Large intestine (tissue), 3 donors: Measurements from ENCODE around the gene TM7SF2. TPM values are rescaled to one million over a fixed set of nuclear protein-coding genes. Genes with fewer than 3 reads are reported as not detected.

Experiments
- DNase-seq, 2 donors: peaks; one replicate each; pipeline versions ENCODE4 v3.0.0 to v3.0.0-alpha.2; 2013
- H3K27ac ChIP-seq: one replicate; pipeline ENCODE4 v1.5.1; 2013; ENCODE audit warnings: low read length
- H3K27me3 ChIP-seq: 2 replicates; pipeline ENCODE4 v1.6.1; 2013; ENCODE audit warnings: low read length; ENCODE audit not compliant: control insufficient read depth, insufficient read depth
- H3K36me3 ChIP-seq: 2 replicates; pipeline ENCODE4 v1.6.1; 2013; ENCODE audit warnings: low read length; ENCODE audit not compliant: control insufficient read depth, insufficient read depth
- H3K4me1 ChIP-seq: one replicate; pipeline ENCODE4 v1.6.1; 2013; ENCODE audit warnings: low read length; ENCODE audit not compliant: control insufficient read depth, insufficient read depth
- H3K4me3 ChIP-seq: one replicate; pipeline ENCODE4 v1.5.1; 2013; ENCODE audit warnings: low read length
- H3K9me3 ChIP-seq: one replicate; pipeline ENCODE4 v1.6.1; 2013; ENCODE audit warnings: mild to moderate bottlenecking, low read depth, low read length, moderate library complexity; ENCODE audit not compliant: control insufficient read depth
- WGBS: methylation state at CpG from one replicate; pipeline ENCODE4 v1.1.5; 2013; ENCODE audit warnings: low lambda C conversion rate; ENCODE audit not compliant: insufficient coverage; 5-methylcytosine and 5-hydroxymethylcytosine counted together
- polyA plus RNA-seq: library from polyadenylated mRNA; unstranded; fragments of 120-200 nt; gene quantifications from one replicate; pipeline ENCODE4 v1.2.1, GENCODE V29; 2013

The TM7SF2 gene
- polyA plus RNA-seq, 1 donor: 56.4 TPM

- no peak for DNase-seq
- WGBS: no CpG with 5 or more reads among the region's 3 CpGs
- peaks cover 22% of the 10 kb centered on the region for H3K4me1 ChIP-seq
- peaks cover 66% of the 10 kb centered on the region for H3K36me3 ChIP-seq
- no peak overlapping the region for H3K4me3 ChIP-seq
- no peak overlapping the region for H3K27ac ChIP-seq
- H3K27me3 ChIP-seq: no peaks in the 10 kb centered on the region
- H3K9me3 ChIP-seq: no peaks in the 10 kb centered on the region
Measured at GRCh38 chr11:65131417-65131776, 19.7 kb downstream of the TM7SF2 start.

GRCh38 chr11:65131895-65132237 lies 20.2 kb downstream of the TM7SF2 start:
- Histone ChIP-seq H3K4me1 (peaks cover 22% of the 10 kb centered on the region), H3K36me3 (peaks cover 61% of the 10 kb centered on the region), H3K27me3 (no peaks in the 10 kb centered on the region), H3K9me3 (no peaks in the 10 kb centered on the region), H3K27ac (no peak overlapping the region), H3K4me3 (no peak overlapping the region)
- WGBS: no CpG with 5 or more reads among the region's 6 CpGs
- no peak for DNase-seq

GRCh38 chr11:65132238-65132987 lies 20.7 kb downstream of the TM7SF2 start:
- Histone ChIP-seq H3K4me3 (no peak overlapping the region), H3K9me3 (no peaks in the 10 kb centered on the region), H3K27me3 (no peaks in the 10 kb centered on the region), H3K27ac (no peak overlapping the region), H3K36me3 (peaks cover 55% of the 10 kb centered on the region), H3K4me1 (peaks cover 22% of the 10 kb centered on the region)
- no peak for DNase-seq
- no CpG with 5 or more reads among the region's 10 CpGs for WGBS

GRCh38 chr11:65132988-65133700 lies 21.5 kb downstream of the TM7SF2 start:
- Histone ChIP-seq H3K4me3 (peak overlapping the region; percentile 99), H3K27ac (peak overlapping the region; percentile 96), H3K9me3 (no peaks in the 10 kb centered on the region), H3K4me1 (peaks cover 22% of the 10 kb centered on the region), H3K36me3 (peaks cover 48% of the 10 kb centered on the region), H3K27me3 (no peaks in the 10 kb centered on the region)
- WGBS: 94% methylated on average over 3 of the region's 18 CpGs
- peak; percentile 54 to 76 for DNase-seq

GRCh38 chr11:65133724-65134123 lies 22.1 kb downstream of the TM7SF2 start:
- H3K36me3 ChIP-seq: peaks cover 43% of the 10 kb centered on the region
- no peaks in the 10 kb centered on the region for H3K27me3 ChIP-seq
- H3K9me3 ChIP-seq: no peaks in the 10 kb centered on the region
- no peak for DNase-seq
- H3K4me1 ChIP-seq: peaks cover 22% of the 10 kb centered on the region
- WGBS: no CpG with 5 or more reads among the region's 20 CpGs
- H3K4me3 ChIP-seq: peak overlapping the region; percentile 99
- H3K27ac ChIP-seq: peak overlapping the region; percentile 96

GRCh38 chr11:65134240-65134951 lies 22.7 kb downstream of the TM7SF2 start, which contains the start of gene SYVN1:
TSS of gene SYVN1 (minus strand) at chr11:65134519. CDS start at chr11:65133601, 918 bp downstream.
- peaks cover 22% of the 10 kb centered on the region for H3K4me1 ChIP-seq
- peaks cover 36% of the 10 kb centered on the region for H3K36me3 ChIP-seq
- peak within 1 kb of the TSS; percentile 96 for H3K27ac ChIP-seq
- no CpG with 5 or more reads among the region's 60 CpGs for WGBS
- H3K27me3 ChIP-seq: no peaks in the 10 kb centered on the region
- peak; percentile 88 to 98 for DNase-seq
- H3K4me3 ChIP-seq: peak within 1 kb of the TSS; percentile 99
- no peaks in the 10 kb centered on the region for H3K9me3 ChIP-seq

- Histone ChIP-seq H3K4me3 (peak overlapping the region; percentile 99), H3K27ac (peak overlapping the region; percentile 96), H3K9me3 (no peaks in the 10 kb centered on the region), H3K36me3 (peaks cover 29% of the 10 kb centered on the region), H3K4me1 (peaks cover 22% of the 10 kb centered on the region), H3K27me3 (no peaks in the 10 kb centered on the region)
- peak; percentile 97 to 99 for DNase-seq
- WGBS: no CpG with 5 or more reads among the region's 24 CpGs
Measured at GRCh38 chr11:65134952-65135632, 23.4 kb downstream of the TM7SF2 start.

GRCh38 chr11:65135633-65136145 lies 24.0 kb downstream of the TM7SF2 start:
- H3K36me3 ChIP-seq: peaks cover 24% of the 10 kb centered on the region
- H3K4me1 ChIP-seq: peaks cover 22% of the 10 kb centered on the region
- H3K27ac ChIP-seq: peak overlapping the region; percentile 96
- H3K4me3 ChIP-seq: peak overlapping the region; percentile 99
- H3K9me3 ChIP-seq: no peaks in the 10 kb centered on the region
- H3K27me3 ChIP-seq: no peaks in the 10 kb centered on the region
- no peak for DNase-seq
- 8% methylated on average over 2 of the region's 11 CpGs for WGBS

- no peak overlapping the region for H3K4me3 ChIP-seq
- H3K27me3 ChIP-seq: no peaks in the 10 kb centered on the region
- H3K36me3 ChIP-seq: peaks cover 15% of the 10 kb centered on the region
- no peak for DNase-seq
- H3K4me1 ChIP-seq: peaks cover 22% of the 10 kb centered on the region
- 89% methylated on average over 5 of the region's 15 CpGs for WGBS
- no peaks in the 10 kb centered on the region for H3K9me3 ChIP-seq
- H3K27ac ChIP-seq: no peak overlapping the region
Measured at GRCh38 chr11:65136515-65137096, 24.9 kb downstream of the TM7SF2 start.
